Neutrophil (primary cell): ENCODE data around the gene EME1.
A peak's percentile ranks its signal among the peaks of the same experiment; 100 is the strongest.

ENCODE experiments used
- H3K27ac ChIP-seq: fragments of 200-600 bp; sonication (generic); 2 replicates; pipeline ENCODE4 v1.5.1; 2016; ENCODE audit warnings: mild to moderate bottlenecking, moderate library complexity
- H3K27me3 ChIP-seq: fragments of 200-600 bp; sonication (generic); 2 replicates; pipeline ENCODE4 v1.6.0; 2016; ENCODE audit warnings: mild to moderate bottlenecking
- H3K36me3 ChIP-seq: fragments of 200-600 bp; sonication (generic); 2 replicates; pipeline ENCODE4 v1.5.1; 2017
- H3K4me1 ChIP-seq, 2 experiments: fragments of 200-600 bp in 1 of 2; sonication (generic) in 1 of 2; 1 replicate in 1 of 2; 2 replicates in 1 of 2; pipeline versions ENCODE4 v1.5.1 to v1.6.1; 2013 to 2016; ENCODE audit warnings: low read depth in 1 of 2, low read length in 1 of 2, mild to moderate bottlenecking in 1 of 2, moderate library complexity in 1 of 2; ENCODE audit not compliant: control insufficient read depth in 1 of 2, insufficient read depth in 1 of 2
- H3K4me3 ChIP-seq, 2 experiments: fragments of 200-600 bp in 1 of 2; sonication (generic) in 1 of 2; 1 replicate in 1 of 2; 2 replicates in 1 of 2; pipeline ENCODE4 v1.5.1; 2013 to 2016; ENCODE audit warnings: low read depth in 1 of 2, low read length in 1 of 2, mild to moderate bottlenecking in 1 of 2, moderate library complexity in 1 of 2
- H3K9me3 ChIP-seq: fragments of 200-600 bp; sonication (generic); 2 replicates; pipeline ENCODE4 v1.5.1; 2016
- CTCF ChIP-seq: fragments of 200-600 bp; sonication (generic); IDR thresholded peaks from 2 replicates; pipeline ENCODE4 v1.5.1; 2016; ENCODE audit warnings: antibody characterized with exemption

The EME1 gene

DNA sequence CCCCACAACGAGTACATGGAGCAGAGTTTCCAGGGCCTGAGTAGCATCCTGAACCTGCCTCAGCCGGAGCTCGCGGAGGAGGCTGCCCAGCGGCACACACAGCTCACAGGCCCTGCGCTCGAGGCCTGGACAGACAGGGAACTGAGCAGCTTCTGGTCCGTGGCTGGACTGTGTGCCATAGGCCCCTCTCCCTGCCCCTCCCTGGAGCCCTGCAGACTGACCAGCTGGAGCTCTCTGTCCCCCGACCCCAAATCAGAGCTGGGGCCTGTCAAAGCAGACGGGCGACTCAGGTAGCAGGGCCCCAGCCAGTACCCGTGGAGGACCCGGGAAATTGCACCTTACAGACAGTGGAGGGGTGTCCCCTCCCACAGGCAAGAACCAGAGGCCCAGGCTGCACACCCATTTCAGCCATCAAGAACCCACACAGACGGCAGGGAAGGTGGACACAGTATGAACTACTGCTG lies 13.0 kb upstream of the EME1 start:
- Histone ChIP-seq H3K27ac (no peak overlapping the region), H3K27me3 (no peaks in the 10 kb centered on the region), H3K9me3 (no peaks in the 10 kb centered on the region), H3K4me1 (peaks cover 5 to 6% of the 10 kb centered on the region in 2 experiments), H3K36me3 (peaks cover 61% of the 10 kb centered on the region), H3K4me3 (no peak overlapping the region)
- TF ChIP-seq CTCF, result no peak

DNA sequence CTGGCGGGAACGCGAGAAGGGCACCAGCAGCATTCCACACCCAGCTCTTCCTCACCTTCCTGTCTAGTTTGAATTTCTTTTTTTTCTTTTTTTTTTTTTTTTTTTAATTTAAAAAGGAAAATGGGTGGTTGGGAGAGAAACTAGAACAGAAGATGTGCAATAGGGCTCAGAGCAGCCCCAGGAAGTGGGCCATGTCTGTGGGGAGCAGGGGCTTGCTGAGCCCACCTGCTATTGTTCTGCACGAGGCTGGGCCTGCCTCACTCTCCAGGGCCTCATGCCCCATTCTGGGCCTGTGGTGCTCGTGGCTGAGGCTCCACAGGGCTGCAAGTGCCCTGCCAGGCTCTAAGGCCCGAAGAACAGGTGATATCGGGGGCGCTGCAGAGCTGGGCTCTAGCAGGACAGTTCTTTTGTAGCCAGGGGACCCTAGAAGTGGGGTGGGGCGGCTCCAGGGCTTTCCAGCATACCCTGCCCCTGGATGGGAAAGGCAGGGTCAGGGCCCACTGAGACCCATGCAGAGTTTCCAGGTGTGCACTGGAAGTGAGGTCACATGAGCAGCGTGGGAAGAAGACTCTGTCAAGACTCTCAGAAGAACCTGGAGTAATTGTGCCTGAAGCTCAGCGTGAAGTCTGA lies 12.4 kb upstream of the EME1 start:
- Histone ChIP-seq H3K27me3 (no peaks in the 10 kb centered on the region), H3K36me3 (peaks cover 61% of the 10 kb centered on the region), H3K9me3 (no peaks in the 10 kb centered on the region), H3K27ac (no peak overlapping the region), H3K4me3 (no peak overlapping the region), H3K4me1 (peaks cover 5 to 6% of the 10 kb centered on the region in 2 experiments)
- no peak for TF ChIP-seq CTCF

- H3K9me3 ChIP-seq, result no peaks in the 10 kb centered on the region
- H3K36me3 ChIP-seq, result peaks cover 60% of the 10 kb centered on the region
- no peak overlapping the region for H3K27ac ChIP-seq
- H3K4me1 ChIP-seq, result peaks cover 5 to 6% of the 10 kb centered on the region in 2 experiments
- TF ChIP-seq CTCF, result peak; percentile 75
- H3K27me3 ChIP-seq, result no peaks in the 10 kb centered on the region
- no peak overlapping the region for H3K4me3 ChIP-seq
Observed at GRCh38 chr17:50361561-50362480, 11.2 kb upstream of the EME1 start.

GRCh38 chr17:50362661-50363060 lies 10.4 kb upstream of the EME1 start:
- Histone ChIP-seq H3K27me3 (no peaks in the 10 kb centered on the region), H3K27ac (no peak overlapping the region), H3K4me1 (peaks cover 5 to 6% of the 10 kb centered on the region in 2 experiments), H3K9me3 (no peaks in the 10 kb centered on the region), H3K36me3 (peaks cover 63% of the 10 kb centered on the region), H3K4me3 (no peak overlapping the region)
- TF ChIP-seq CTCF, result no peak

DNA sequence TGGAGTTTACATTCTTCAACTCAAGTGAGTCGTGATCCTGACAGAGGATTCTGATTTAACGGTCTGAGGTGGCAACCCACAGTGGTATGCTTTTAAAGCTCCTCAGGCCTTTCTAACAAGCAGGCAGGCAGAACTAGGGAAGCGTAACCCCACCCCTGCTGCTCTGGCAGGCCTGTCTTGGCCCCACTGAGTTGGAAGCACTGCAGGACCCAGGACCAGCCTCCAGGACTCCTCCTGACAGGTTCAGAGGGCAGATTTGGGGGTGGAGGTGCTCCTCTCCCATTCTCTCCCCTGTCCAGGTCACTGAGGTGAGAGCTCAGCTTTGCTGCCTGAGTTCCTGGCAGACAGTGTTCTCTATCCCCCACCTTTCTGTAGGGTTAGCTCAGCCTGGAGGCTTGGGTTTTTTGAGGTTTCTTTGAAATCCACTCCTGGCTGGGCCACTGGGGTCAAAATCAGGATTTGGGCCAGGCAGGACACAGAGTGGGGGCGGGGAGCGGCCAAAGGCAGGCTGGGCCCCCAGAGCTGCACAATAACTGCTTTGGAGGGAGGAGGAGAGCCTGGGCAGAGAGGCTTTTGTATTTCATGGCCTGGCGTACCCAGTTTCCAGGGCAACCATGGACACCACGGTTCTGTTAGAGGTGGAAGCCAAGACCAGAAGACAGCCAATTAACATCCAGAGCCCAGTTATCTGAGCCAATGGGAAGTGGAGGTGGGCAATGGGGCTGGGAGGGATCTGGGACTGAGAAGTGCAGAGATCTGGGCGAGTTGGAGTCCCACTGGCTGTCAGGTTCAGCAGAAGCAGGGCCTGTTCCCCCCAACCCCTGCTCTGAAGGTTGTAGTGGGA lies 9.6 kb upstream of the EME1 start:
- Histone ChIP-seq H3K4me1 (peaks cover 5 to 6% of the 10 kb centered on the region in 2 experiments), H3K4me3 (no peak overlapping the region), H3K27ac (no peak overlapping the region), H3K36me3 (peaks cover 62% of the 10 kb centered on the region), H3K9me3 (no peaks in the 10 kb centered on the region), H3K27me3 (no peaks in the 10 kb centered on the region)
- TF ChIP-seq CTCF, result no peak
